HCT116 (cell line): Measurements from ENCODE around the gene SEMA5A. TPM values are rescaled to one million over a fixed set of nuclear protein-coding genes. Genes with fewer than 3 reads are reported as not detected.

ENCODE experiments used
- ATAC-seq: fragments of 200-7000 bp; cut with Tn5 transposase; 2 replicates; pipeline ENCODE4 v1.9.1; 2020; ENCODE audit warnings: mild to moderate bottlenecking, moderate library complexity
- BruUV-seq: library from RNA; stranded (reverse); fragments of 400-500 nt; replicated peaks from 2 replicates; lab custom pipeline; 2021; lab: Mats Ljungman, UMichigan
- CTCF ChIA-PET: fragments of 300-600 bp; sonication (Branson Sonifier 250); formaldehyde crosslinking; loops from one replicate; lab custom pipeline; 2021; ENCODE audit warnings: antibody characterized with exemption; lab: Charles Lee
- POLR2A ChIA-PET: fragments of 300-600, 350-600 bp; sonication (Branson Sonifier 250); formaldehyde crosslinking; loops from one replicate; lab custom pipeline; 2021; ENCODE audit warnings: antibody characterized with exemption; lab: Charles Lee
- RAD21 ChIA-PET, 2 experiments: fragments of 300-600 bp; sonication (Branson Sonifier 250); formaldehyde crosslinking; loops; one replicate each; lab custom pipeline; 2023; ENCODE audit warnings: low total read pairs in 2 of 2; ENCODE audit not compliant: uncharacterized antibody in 2 of 2, unreplicated experiment in 2 of 2, low non-redundant PET in 1 of 2; lab: Charles Lee
- DNase-seq: peaks from one replicate; pipeline ENCODE4 v3.0.0-alpha.2; 2010; ENCODE audit warnings: low read depth, low spot score
- H2AFZ ChIP-seq: fragments of 200-600 bp; shearing (Covaris generic), sonication (generic); 2 replicates; pipeline ENCODE4 v1.6.1; 2017; ENCODE audit warnings: low read depth, mixed run types, mixed read lengths, antibody characterized with exemption, low read length; ENCODE audit not compliant: poor library complexity, severe bottlenecking
- H3K27ac ChIP-seq: 2 replicates; pipeline ENCODE4 v1.5.1; 2012; ENCODE audit warnings: low read depth, low read length
- H3K27me3 ChIP-seq: fragments of 200-600 bp; sonication (generic); 2 replicates; pipeline ENCODE4 v1.6.1; 2016; ENCODE audit warnings: mixed run types, low read length, mixed read lengths; ENCODE audit not compliant: insufficient read depth
- H3K36me3 ChIP-seq, 2 experiments: fragments of 200-500 bp in 1 of 2; fragments of 200-600 bp in 1 of 2; sonication (Bioruptor generic) in 1 of 2; sonication (generic) in 1 of 2; 2 replicates each; pipeline versions ENCODE4 v1.5.1 to v1.6.1; 2014 to 2016; ENCODE audit warnings: low read length in 2 of 2, inconsistent platforms in 1 of 2, mixed read lengths in 1 of 2, mixed run types in 1 of 2; ENCODE audit not compliant: insufficient read depth in 2 of 2, control insufficient read depth in 1 of 2
- H3K4me1 ChIP-seq, 2 experiments: fragments of 200-600 bp in 1 of 2; sonication (generic) in 1 of 2; 2 replicates each; pipeline versions ENCODE4 v1.5.1 to v1.6.1; 2012 to 2017; ENCODE audit warnings: low read length in 2 of 2, inconsistent platforms in 1 of 2, mild to moderate bottlenecking in 1 of 2, mixed read lengths in 1 of 2, mixed run types in 1 of 2, moderate library complexity in 1 of 2; ENCODE audit not compliant: insufficient read depth in 2 of 2, control insufficient read depth in 1 of 2
- H3K4me2 ChIP-seq: fragments of 200-600 bp; sonication (generic); 2 replicates; pipeline ENCODE4 v1.6.1; 2017; ENCODE audit warnings: mixed run types, low read length, mixed read lengths
- H3K4me3 ChIP-seq, 2 experiments: fragments of 200-600 bp in 1 of 2; sonication (generic) in 1 of 2; replicated peaks in 1 of 2; 2 replicates each; pipeline ENCODE4 v1.5.1; 2011 to 2016; ENCODE audit warnings: low read length in 2 of 2, control low read depth in 1 of 2, low read depth in 1 of 2, mild to moderate bottlenecking in 1 of 2, mixed read lengths in 1 of 2, mixed run types in 1 of 2
- H3K79me2 ChIP-seq: fragments of 200-600 bp; sonication (generic); 2 replicates; pipeline ENCODE4 v1.6.1; 2017; ENCODE audit warnings: mild to moderate bottlenecking, mixed run types, low read length, moderate library complexity, mixed read lengths; ENCODE audit not compliant: insufficient read depth
- H3K9ac ChIP-seq: fragments of 200-600 bp; sonication (generic); 2 replicates; pipeline ENCODE4 v1.6.1; 2016; ENCODE audit warnings: low read length, mixed read lengths
- H3K9me2 ChIP-seq: fragments of 200-600 bp; sonication (generic), shearing (Covaris generic); 2 replicates; pipeline ENCODE4 v1.6.1; 2017; ENCODE audit warnings: mixed run types, mild to moderate bottlenecking, moderate library complexity; ENCODE audit not compliant: insufficient read depth
- H3K9me3 ChIP-seq, 2 experiments: fragments of 200-500 bp in 1 of 2; fragments of 200-600 bp in 1 of 2; sonication (Bioruptor generic) in 1 of 2; sonication (generic) in 1 of 2; 2 replicates each; pipeline ENCODE4 v1.6.1; 2014 to 2017; ENCODE audit warnings: low read length in 2 of 2, mixed read lengths in 2 of 2, inconsistent platforms in 1 of 2, low read depth in 1 of 2, mild to moderate bottlenecking in 1 of 2, mixed run types in 1 of 2, moderate library complexity in 1 of 2; ENCODE audit not compliant: control insufficient read depth in 1 of 2, insufficient read depth in 1 of 2
- H4K20me1 ChIP-seq: fragments of 200-600 bp; sonication (generic), shearing (Covaris generic); 2 replicates; pipeline ENCODE4 v1.6.1; 2017; ENCODE audit warnings: mixed run types, mild to moderate bottlenecking, moderate library complexity; ENCODE audit not compliant: insufficient read depth
- ATF3 ChIP-seq: IDR thresholded peaks from 2 replicates; pipeline ENCODE4 v1.6.1; 2012
- CEBPB ChIP-seq: IDR thresholded peaks from 2 replicates; pipeline ENCODE4 v1.6.1; 2012; ENCODE audit warnings: low read depth
- CTCF ChIP-seq, 3 experiments: fragments of 200-600 bp in 1 of 3; sonication (generic) in 1 of 3; IDR thresholded peaks in 2 of 3; conservative IDR thresholded peaks in 1 of 3; 2 replicates each; pipeline ENCODE4 v1.5.1; 2012 to 2017; ENCODE audit warnings: low read depth in 2 of 3, low read length in 2 of 3, antibody characterized with exemption in 1 of 3, borderline replicate concordance in 1 of 3, control low read depth in 1 of 3, mild to moderate bottlenecking in 1 of 3, mixed read lengths in 1 of 3, mixed run types in 1 of 3, moderate library complexity in 1 of 3; ENCODE audit not compliant: insufficient read depth in 1 of 3
- EZH2 ChIP-seq: fragments of 200-600 bp; sonication (generic); IDR thresholded peaks from 2 replicates; pipeline ENCODE4 v1.6.1; 2017; ENCODE audit warnings: antibody characterized with exemption, mixed run types
- EZH2phosphoT487 ChIP-seq: fragments of 200-600 bp; IDR thresholded peaks from 2 replicates; pipeline ENCODE4 v1.6.1; 2018; ENCODE audit warnings: antibody characterized with exemption, borderline replicate concordance
- RAD21 ChIP-seq: IDR thresholded peaks from 2 replicates; pipeline ENCODE4 v1.6.1; 2012; ENCODE audit warnings: low read depth, mild to moderate bottlenecking
- SP1 ChIP-seq: IDR thresholded peaks from 2 replicates; pipeline ENCODE4 v1.6.1; 2012; ENCODE audit warnings: low read depth
- YY1 ChIP-seq: IDR thresholded peaks from 2 replicates; pipeline ENCODE4 v1.6.1; 2011; ENCODE audit warnings: low read length, low read depth, moderate library complexity, mild to moderate bottlenecking; ENCODE audit not compliant: insufficient replicate concordance; ENCODE audit errors: extremely low read depth
- ZFX ChIP-seq: fragments of 450-650 bp; IDR thresholded peaks from 2 replicates; pipeline ENCODE4 v1.6.1; 2017
- intact Hi-C: fragments of 100-400 bp; cut with micrococcal nuclease; formaldehyde crosslinking; loops from 2 replicates; pipeline ENCODE4 v1.10.0; 2022
- total RNA-seq: library from RNA; stranded (reverse); gene quantifications from one replicate; pipeline ENCODE4 v1.2.1, GENCODE V29; 2021; ENCODE audit not compliant: unreplicated experiment
- TF ChIP-seq, protein P1 (sequence below): IDR thresholded peaks from 2 replicates; pipeline ENCODE4 v1.6.1; 2012

Gene SEMA5A
- total RNA-seq, 1 experiment from 2014 or later, result 0.02 TPM

- DNase-seq, result no peak
- no peak overlapping the region for H3K4me2 ChIP-seq
- H4K20me1 ChIP-seq, result no peaks in the 10 kb centered on the region
- no peaks in the 10 kb centered on the region for H3K4me1 ChIP-seq
- no peak overlapping the region for H2AFZ ChIP-seq
- H3K27me3 ChIP-seq, result no peaks in the 10 kb centered on the region
- H3K4me3 ChIP-seq, result no peak overlapping the region
- ChIA-PET POLR2A (no interaction called here), CTCF (no interaction called here), RAD21 (no interaction called here)
- H3K36me3 ChIP-seq, result no peaks in the 10 kb centered on the region
- TF ChIP-seq CTCF (IDR thresholded peaks at IDR 0.05 in 2 of 3, conservative IDR thresholded peaks at IDR 0.05 in 1 of 3; ENCODE audit: borderline replicate concordance in 1 of 3, insufficient read depth in 1 of 3, low read depth in 2 of 3, low read length in 2 of 3) (no peak), YY1 (no peak), EZH2 (no peak), ZFX (no peak)
- intact Hi-C loops, result no loop called here
- H3K27ac ChIP-seq, result no peak overlapping the region
- BruUV-seq, result no TSS peak
- no peaks in the 10 kb centered on the region for H3K79me2 ChIP-seq
- no peak overlapping the region for H3K9ac ChIP-seq
- H3K9me2 ChIP-seq, result no peaks in the 10 kb centered on the region
- ATAC-seq, result no peak
- peaks cover 6 to 16% of the 10 kb centered on the region in 2 experiments; a peak in 2 of 4 replicates for H3K9me3 ChIP-seq
Measured at GRCh38 chr5:9103290-9103689, 442.6 kb downstream of the SEMA5A start.

DNA sequence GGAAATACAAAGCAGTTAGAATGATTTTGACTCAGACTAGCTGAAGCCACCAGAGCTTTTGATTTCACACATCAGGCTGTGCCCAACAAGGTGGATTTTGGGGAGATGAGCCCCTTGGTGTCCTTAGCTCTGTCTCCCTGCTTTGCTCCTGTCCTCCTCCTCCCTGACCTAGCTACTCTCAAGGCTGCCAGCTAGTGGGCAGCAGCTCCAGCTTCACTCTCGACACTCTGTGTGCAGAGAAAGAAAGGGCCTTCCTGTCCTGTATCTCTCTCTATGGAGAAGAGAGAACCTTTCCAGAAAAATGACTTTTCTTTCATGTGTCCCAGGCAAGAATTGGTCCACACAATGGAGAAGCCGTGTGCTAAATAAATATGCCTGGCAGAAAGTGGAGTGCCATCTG lies 446.2 kb downstream of the SEMA5A start:
- peaks cover 5 to 12% of the 10 kb centered on the region in 2 experiments; a peak in 2 of 4 replicates for H3K9me3 ChIP-seq
- DNase-seq (no peak), ATAC-seq (no peak)
- no peaks in the 10 kb centered on the region for H3K9me2 ChIP-seq
- no peaks in the 10 kb centered on the region for H3K36me3 ChIP-seq
- H3K27me3 ChIP-seq, result no peaks in the 10 kb centered on the region
- RAD21 ChIA-PET, result no interaction called here
- H4K20me1 ChIP-seq, result no peaks in the 10 kb centered on the region
- H3K4me2 ChIP-seq, result no peak overlapping the region
- no peak for TF ChIP-seq ZFX
- no peak for TF ChIP-seq RAD21
- no peak for TF ChIP-seq CEBPB
- TF ChIP-seq EZH2phosphoT487, result no peak
- no peak for TF ChIP-seq EZH2
- TF ChIP-seq, protein P1, sequence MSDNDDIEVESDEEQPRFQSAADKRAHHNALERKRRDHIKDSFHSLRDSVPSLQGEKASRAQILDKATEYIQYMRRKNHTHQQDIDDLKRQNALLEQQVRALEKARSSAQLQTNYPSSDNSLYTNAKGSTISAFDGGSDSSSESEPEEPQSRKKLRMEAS, result no peak
- no peak for TF ChIP-seq ATF3
- no peak for TF ChIP-seq SP1
- no peak for TF ChIP-seq CTCF (IDR thresholded peaks at IDR 0.05 in 2 of 3, conservative IDR thresholded peaks at IDR 0.05 in 1 of 3; ENCODE audit: borderline replicate concordance in 1 of 3, insufficient read depth in 1 of 3, low read depth in 2 of 3, low read length in 2 of 3)
- no peak overlapping the region for H2AFZ ChIP-seq
- no peaks in the 10 kb centered on the region for H3K4me1 ChIP-seq
- H3K4me3 ChIP-seq, result no peak overlapping the region
- intact Hi-C loops, result no loop called here
- POLR2A ChIA-PET, result no interaction called here
- no peak overlapping the region for H3K9ac ChIP-seq
- BruUV-seq, result no TSS peak
- H3K79me2 ChIP-seq, result no peaks in the 10 kb centered on the region
- H3K27ac ChIP-seq, result no peak overlapping the region
- CTCF ChIA-PET, result no interaction called here
